C1 segment of cervical spinal cord (tissue), 14 donors: Measurements from ENCODE around the gene GATA1.

Experiments
- DNase-seq, 14 donors: peaks; one replicate each; lab custom pipeline; 2025; lab: John Stamatoyannopoulos, UW

Gene GATA1

DNA sequence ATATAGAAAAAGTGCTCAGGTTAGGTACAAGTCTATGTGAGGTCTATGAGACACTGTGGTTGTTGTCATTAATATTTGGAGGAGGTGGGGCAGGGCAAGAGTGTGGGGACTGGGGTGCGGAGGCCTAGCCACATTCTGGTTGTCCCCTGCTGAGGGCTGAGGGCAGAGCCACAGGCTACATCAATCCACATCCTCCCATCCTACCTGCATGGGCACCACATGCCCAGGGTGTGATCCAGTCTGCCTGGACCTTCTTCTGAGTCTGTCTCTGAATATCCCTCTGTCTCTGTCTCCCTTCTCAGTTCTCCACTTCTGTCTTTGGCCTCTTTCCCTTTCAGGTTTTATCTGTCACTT, 1.2 kb upstream of the GATA1 start:
- no peak for DNase-seq

DNA sequence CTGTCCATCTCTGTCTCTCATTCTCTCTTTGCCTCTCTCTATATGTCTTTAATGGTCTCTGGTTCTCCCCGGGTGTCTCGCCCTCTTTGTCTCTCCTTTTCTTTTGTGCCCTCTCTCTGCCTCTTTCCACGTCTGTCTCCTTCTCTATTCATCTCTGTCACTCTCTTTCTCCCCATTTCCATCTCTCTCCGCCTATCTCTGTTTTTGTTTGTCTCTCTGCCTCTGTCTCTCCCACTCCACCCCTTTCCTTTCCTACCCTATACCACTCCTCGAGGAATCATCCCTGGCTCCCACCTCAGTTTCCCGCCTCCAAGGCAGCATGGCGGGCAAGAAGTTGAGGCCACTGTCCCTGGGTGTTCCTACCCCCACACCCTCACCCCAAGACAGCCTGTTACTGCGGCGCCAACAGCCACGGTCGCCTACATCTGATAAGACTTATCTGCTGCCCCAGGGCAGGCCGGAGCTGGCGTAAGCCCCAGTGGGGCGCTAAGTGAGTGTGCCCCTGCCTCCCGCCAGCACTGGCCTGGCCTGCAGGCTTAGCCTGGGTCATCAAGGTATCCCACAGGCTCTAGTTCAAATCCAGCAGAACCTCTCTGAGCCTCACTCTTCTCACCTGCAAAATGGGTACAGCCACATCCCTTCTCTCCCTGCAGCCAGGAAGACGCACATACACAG, 713 bp upstream of the GATA1 start:
- DNase-seq: no peak

DNA sequence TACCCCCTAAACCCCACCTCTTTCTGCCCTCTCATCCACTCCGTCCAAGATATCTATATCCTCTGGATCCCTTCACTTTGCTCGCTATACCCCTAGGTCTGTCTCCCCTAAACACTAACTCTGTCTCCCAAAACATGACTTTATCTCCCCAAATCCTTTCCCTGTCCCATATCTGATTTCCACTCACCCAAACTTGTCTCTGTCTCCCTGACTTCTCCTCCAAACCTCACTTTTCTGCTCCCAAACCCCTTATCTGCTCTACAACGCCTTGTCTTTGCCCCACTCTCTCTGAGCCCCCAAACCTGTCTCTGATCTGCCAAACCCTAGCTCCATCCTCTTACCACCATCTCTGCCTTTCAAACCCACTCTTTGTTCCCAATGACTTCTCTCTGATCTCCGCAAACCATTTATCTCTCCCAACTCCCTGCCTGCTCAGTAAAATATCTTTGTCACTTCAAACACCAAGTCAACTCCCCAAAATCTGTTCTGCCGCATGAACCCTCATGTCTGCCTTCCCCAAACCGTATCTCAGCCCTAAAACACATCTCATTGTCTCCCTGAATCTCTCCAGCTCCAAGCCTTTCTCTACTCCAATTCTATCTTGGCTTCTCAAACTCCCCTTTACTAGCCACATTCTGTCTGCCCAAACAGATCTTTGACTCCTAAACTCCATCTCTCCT, 575 bp downstream of the GATA1 start:
- no peak for DNase-seq

DNA sequence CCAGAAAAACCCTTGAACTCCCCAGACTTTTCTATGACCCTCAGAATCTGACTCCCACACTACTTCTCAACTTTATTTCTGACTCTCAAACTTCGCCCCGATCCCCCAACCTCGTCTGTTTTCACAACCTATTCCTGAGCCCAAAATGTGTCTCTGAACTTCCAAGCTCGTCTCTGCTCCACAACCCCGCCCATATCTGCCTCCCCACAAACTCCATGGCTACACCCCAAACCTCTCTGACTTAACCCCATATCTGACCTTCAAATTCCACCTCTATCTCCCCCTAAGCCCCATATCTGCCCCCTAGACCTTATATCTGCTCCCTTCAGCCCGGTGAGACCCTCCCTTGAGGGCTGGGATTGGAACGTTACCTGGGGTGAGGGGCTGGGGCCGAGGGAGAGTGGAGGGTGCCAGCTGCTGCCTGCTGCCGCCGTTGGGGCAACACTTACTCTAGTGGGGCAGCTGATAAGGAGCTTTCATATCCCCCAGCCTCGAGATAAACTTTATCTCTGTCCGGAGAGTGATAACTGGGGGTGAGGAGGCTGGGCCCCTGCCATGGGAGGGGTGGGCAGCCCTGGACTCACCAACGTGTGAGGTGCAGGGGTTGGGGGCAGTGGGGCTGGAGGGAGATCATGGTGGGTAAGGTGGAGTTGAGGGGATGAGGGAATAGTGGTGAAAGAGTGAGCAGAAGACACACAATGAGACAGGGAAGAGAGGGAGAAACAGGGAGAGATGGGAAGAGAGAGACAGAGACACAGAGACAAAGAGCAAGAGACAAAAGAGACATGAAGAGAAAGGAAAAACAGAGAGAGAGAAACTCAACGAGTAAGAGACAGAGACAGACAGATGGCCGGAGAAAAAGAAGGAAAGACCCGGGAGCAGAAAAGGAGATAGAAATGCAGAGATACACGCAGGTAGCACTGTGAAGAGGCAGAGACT, 1.4 kb downstream of the GATA1 start:
- DNase-seq: no peak

DNA sequence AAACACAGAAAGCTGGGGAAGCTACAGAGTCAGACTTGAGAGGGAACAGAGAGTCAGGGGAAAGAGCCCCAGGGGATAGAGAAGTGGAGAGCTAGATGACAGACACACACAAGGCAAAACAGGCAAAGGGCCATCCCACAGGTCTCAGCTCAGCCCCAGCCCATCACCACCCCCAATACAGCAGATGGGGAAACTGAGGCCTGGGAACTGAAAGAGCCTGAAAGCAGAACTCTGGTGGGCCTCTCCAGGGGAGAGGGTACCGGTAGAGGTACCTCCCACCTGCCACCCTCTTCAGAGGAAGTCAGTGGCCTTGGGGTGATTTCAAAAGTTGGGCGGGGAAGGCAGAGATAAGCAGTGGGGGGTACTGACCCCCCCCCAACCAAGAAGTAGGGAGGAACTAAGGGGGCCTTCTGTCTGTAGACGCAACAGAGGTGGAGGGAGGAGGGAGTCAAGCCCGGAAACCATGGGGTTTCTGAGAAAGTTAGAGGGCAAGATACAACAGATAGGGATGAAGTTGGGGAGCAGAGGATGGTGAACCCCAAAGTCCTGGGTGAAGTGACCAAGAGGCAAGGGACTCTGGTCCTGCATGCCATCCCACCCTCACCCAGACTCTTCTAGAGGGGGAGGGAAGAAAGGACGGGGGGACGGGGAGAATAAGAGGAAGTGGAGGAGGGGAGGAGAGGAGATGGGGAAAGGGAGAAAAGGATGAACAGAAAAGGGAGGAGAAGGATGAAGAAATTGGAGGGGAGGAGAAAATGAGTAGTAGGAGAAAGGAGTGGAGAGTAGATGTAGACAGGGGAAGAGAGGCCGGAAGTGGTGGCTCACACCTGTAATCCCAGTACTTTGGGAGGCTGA, 3.2 kb downstream of the GATA1 start:
- no peak for DNase-seq

DNA sequence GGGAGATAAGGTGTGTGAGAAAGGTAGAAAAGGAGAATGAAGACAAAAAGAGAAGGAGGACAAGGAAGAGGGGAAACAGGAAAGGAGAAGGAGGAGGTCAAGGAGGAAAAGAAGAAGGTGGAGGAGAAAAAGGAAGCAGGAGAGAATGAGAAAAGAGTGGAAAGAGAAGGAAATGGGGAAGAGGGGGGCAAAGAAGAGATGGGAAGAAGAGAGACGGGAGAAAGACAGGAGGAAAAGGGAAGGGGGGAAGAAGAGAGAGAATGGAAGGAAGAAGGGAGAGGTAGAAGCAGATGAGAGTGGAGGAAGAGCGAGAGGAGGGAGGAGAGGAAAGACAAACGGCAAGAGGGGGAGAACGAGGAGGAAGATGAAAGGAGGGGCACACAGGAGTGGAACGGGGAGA, 4.1 kb downstream of the GATA1 start:
- no peak for DNase-seq

DNA sequence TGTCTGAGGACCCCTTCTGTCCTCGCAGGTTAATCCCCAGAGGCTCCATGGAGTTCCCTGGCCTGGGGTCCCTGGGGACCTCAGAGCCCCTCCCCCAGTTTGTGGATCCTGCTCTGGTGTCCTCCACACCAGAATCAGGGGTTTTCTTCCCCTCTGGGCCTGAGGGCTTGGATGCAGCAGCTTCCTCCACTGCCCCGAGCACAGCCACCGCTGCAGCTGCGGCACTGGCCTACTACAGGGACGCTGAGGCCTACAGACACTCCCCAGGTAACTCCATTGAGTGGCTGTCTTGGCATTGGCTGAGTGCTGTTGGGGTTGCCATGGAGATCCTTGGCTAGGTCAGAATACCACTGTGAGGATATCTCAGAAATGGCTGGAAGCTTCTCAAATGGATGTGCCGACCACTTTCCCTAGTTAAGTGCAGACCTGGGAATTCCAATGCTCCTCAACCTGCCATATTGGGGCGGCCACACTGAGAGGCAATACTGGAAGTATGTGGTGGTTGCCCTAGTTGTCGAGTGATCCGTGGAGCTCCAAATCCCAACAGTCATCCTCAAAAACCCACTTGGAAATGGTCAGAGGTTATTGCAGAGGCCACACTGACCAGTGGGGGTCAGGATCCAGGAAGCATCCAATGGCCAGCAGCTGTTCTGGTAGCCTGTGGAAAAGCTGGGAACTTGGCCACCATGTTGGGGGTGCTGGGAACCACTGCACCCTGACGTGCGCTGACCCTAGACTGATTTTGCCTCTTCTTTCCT, 4.9 kb downstream of the GATA1 start:
- no peak for DNase-seq

DNA sequence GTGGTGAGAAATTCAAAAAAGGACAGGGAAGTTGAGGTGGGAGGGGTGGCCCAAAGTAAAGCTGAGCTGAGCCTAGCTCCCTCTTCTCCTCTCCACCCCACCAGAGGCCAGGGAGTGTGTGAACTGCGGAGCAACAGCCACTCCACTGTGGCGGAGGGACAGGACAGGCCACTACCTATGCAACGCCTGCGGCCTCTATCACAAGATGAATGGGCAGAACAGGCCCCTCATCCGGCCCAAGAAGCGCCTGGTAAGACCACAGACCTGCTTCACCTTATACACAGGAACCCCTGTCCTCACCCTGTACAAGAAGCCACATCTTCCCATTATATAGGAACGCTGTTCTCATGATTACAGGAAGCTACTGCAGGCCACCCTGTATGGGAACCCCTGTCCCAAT, 5.8 kb downstream of the GATA1 start:
- no peak for DNase-seq

DNA sequence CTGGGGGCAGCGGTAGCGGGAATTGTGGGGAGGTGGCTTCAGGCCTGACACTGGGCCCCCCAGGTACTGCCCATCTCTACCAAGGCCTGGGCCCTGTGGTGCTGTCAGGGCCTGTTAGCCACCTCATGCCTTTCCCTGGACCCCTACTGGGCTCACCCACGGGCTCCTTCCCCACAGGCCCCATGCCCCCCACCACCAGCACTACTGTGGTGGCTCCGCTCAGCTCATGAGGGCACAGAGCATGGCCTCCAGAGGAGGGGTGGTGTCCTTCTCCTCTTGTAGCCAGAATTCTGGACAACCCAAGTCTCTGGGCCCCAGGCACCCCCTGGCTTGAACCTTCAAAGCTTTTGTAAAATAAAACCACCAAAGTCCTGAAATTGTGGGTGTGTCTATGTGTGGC, 7.5 kb downstream of the GATA1 start:
- no peak for DNase-seq

DNA sequence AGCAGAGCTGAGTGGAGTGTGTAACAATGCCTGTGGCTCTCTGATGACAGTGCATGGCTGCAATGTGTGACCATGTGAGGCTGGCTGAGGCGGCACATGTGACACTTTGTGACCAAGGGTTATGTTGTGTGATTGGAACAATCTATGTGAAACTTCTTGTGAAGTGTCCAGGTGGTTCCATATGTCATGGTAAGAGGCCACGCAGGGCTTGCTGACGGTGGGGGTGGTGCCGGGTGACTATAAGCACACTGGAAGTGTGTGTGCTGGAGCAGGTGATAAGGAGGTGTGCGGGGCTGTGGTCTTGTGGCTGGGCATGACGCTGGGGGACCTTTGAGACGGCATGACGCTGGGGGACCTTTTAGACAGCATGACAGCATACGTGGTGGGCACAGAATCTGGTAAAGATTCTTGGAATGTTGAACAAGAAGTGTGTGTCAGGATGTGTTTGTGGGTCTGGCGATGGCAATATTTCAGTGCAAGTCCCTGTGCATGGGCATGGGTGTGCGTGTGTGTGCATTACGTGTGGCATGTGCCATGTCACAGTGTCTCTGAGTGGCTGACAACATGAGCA, 8.0 kb downstream of the GATA1 start:
- DNase-seq: no peak

DNA sequence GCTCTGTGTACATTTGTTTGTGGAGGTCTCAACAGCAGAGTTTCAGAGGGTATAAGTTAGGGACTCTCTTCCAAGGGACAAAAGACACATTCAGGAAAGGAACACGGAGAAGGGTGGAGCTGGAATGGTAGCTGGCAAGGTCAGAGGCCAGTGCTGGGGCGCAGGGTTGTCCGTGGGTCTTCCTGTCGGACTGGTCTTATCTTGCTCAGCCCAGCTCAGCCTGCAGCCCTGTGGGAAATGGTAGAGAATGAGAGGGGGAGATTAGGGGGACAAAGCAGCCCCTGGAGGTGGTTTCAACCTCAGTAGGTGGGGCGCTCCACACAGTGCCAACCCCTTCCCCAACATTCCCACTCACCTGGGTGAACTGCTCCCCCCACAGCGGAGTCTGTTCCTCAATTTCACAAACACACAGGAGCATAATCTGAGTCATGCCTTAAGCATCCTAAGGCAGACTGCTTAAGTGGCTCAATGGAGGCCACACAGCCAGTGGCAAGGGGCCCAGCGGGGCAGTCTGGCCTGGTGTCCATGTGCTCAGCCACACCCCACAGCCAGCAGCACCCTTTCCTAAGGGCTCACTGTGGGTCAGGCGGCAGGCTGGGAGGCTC, 8.6 kb downstream of the GATA1 start:
- no peak for DNase-seq

DNA sequence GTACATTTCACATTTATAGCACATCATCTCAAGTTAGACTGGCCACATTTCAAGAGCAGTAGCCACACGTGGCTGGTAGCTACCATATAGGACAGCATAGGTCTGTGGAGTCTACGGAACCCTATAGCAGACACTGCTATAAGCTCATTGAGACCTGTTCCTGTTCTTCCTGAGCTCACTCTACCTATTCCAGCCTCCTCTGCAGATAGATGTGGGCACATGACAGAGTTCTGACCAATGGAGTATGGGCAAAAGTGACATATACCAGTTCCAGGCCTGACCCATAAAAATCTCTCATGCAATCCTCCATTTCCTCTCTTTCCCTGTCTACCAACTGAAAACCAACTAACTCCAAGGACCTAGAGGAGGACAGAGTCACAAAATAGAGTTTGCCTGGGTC, 11.9 kb downstream of the GATA1 start:
- no peak for DNase-seq

DNA sequence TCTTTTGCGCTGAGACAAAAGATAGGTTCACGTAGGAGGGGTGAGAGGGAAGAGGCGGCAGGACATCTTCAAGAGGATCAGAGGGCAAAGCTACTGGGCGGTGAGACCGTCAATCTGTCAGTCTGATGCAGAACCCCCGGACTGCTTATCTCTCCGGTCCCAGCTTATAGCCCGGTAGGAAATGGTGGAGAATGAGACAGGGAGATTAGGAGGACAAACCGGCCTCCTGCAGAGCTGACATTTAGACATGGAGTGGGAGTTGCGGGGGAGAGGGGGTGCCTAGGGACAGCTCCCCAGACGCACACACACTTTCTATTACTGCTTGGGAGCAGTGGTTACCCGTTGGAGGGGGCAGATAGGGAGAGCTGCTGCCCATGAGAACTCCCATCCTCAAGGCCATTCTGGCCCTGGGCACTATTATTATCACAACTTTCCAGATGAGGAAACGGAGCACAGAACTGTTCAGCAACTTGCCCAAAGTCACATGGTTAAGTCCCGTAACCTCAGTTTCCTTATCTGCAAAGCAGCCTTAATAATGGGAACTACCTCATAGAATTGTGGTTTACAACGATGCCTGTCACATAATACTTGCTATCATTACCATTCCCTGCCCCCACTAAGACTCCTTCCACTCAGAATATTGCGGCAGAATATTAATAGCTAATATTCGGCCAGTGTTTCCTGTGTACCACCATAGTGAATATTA, 14.3 kb downstream of the GATA1 start:
- peak in 2 of 14 donors; percentile 5 to 9 for DNase-seq

DNA sequence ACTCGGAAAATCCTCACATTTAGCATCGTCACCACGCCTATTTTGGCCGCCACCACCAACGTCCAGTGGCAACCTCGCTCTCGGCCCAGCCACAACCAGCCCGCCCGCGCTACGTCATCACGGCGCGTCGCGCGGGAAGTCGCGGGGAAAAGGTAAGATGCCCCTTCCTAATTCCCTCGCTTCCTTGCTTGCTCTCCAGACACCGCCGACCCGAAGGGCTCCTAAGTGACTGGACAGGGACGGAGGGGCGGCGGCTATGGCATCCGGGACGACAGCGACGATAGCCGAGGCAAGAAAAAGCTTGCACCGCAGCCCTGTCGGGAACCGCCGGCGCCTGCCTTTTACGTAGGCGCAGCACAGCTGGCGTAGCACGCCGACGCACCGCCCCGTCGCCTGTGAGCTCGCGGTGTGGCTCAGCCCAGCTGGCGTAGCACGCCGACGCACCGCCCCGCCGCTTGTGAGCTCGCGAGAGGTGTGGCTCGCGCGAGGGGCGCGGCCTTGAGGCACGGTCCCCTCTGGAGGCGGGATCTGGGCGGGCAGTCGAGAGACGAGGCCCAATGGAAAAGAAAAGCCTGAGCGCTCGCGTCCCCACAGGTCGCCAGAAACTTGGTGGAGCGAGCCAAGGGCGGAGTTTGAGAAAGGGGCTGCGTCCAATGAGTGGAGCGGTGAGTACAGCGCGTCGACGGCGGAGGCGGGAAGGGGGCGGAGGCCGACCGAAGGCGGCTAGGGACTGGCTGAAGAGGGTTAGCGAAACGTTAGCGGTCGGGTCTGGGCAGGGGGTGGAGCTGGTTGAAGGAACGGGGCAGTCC, 15.1 kb downstream of the GATA1 start, which contains the start of gene HDAC6:
HDAC6 (plus strand) TSS at position 788 of the 809 bp plus-strand sequence. CDS start 626 bp downstream, outside the sequence.
- DNase-seq: peak; percentile 23 to 98 (median 92)

DNA sequence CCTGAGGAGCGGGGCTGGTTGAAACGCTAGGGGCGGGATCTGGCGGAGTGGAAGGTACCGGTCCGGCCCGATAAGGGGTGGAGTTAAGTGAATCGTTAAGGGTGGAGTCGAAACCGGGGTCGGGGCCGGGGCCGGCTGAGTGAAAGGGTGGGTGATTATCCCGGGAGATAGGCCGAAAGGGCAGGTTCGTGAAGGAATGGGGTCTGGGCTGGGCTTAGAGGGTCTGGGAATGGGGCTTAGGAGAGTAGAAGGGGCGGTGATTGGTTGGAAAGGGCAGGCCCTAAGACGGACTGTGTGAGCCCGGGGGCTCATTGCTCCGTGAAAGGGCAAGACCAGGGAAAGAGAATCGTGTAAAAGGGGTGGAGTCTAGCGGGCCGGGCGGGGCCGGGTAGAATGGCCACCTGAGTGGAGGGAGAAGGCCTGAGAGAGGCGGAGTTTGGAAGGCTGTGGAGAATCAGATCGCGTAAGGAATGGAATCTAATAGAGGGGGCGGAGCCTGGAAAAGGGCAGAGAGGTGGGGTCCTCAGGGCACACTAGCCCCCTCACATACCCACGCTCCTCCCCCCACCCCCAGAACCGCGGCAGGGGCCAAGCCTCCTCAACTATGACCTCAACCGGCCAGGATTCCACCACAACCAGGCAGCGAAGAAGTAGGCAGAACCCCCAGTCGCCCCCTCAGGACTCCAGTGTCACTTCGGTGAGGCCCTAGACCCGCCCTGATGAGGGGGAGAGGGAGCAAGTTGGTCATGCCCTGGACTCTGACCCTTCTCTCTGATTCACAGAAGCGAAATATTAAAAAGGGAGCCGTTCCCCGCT, 15.9 kb downstream of the GATA1 start:
- DNase-seq: peak in 5 of 14 donors; percentile 37 to 75 (median 50)

DNA sequence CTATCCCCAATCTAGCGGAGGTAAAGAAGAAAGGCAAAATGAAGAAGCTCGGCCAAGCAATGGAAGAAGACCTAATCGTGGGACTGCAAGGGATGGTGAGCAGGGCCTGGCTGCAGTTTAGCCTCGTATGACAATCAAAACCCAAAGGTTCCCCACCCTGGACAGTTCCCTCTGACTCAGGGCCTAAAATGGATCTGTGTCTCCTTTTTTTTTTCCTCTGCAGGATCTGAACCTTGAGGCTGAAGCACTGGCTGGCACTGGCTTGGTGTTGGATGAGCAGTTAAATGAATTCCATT, 16.5 kb downstream of the GATA1 start:
- no peak for DNase-seq

DNA sequence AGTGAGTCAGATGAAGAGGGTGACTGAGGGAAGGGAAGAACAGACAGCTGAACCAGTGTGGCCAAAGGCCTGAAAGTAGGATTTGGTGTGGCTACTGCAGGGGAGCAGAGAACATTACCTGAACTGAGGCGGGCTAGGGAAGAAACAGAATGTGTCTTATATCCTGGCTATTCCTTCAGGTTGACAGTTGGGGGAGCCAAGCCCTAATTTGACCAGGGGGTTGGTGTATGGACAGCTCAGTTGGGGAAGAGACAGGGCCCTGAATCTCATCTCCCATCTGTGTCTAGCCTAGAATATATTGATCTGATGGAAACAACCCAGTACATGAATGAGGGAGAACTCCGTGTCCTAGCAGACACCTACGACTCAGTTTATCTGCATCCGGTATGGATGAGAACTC, 19.7 kb downstream of the GATA1 start:
- DNase-seq: no peak

DNA sequence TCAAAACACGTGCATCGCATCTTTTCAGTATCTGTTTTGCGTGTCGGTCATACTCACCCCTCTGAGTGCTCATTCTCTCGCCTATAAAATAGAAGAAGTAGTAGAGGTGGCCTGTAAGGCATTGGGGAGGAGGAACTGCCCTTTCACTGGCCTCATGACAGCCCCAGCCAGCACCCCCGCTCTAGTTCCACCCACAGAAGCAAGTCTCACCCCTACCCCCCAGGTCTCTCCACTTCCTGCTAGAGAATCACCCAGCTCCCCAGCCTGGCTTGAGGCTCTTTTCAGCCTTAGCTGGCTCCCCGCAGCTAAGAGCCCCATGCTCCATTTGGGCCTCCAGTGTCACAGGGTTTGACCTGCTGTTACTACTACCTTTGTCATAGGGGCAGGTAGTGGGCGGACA, 27.3 kb downstream of the GATA1 start:
- peak in 2 of 14 donors; percentile 0 to 4 for DNase-seq
